ENCODE measurements around the gene LRP3. TPM values are rescaled to one million over a fixed set of nuclear protein-coding genes. Genes with fewer than 3 reads are reported as not detected.
"Not testable (repeated sequence)": the region's sequence is repeated elsewhere in the genome, so short reads cannot be mapped to it uniquely, and the experiment has no call there.

LRP3 gene
- polyA plus RNA-seq, 1 of the 3 experiments (the other 2 are of a cell fraction): 8.2 TPM

DNA sequence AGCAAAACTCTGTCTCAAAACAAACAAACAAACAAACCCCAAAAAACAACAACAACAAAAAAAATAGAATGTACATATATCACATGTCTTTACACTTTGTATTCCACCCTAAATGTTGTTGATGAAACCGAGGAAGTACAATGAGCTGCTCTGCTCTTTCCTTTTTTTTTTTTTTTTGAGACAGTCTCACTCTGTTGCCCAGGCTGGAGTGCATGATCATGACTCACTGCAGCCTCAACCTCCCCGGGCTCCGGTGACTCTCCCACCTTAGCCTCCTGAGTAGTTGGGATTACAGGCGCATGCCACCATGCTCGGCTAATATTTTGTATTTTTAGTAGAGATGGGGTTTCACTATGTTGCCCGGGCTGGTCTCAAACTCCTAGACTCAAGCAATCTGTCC, 30.6 kb upstream of the LRP3 start:
- H3K9me2 ChIP-seq: no peaks in the 10 kb centered on the region
- 0 out of 2 replicates have a peak, but pooled peaks cover 6% of the 10 kb centered on the region for H3K9me3 ChIP-seq
- H3K27ac ChIP-seq (ENCODE audit: low read depth in 2 of 2, low read length in 1 of 2): no peak overlapping the region
- TF ChIP-seq MAX (IDR thresholded peaks at IDR 0.05; ENCODE audit: low read depth): no peak
- no peak for TF ChIP-seq POLR2AphosphoS5 (IDR thresholded peaks at IDR 0.05; ENCODE audit: low read depth, low read length)
- no peak for TF ChIP-seq RXRA (IDR thresholded peaks at IDR 0.05; ENCODE audit: borderline replicate concordance, low read depth)
- TF ChIP-seq, protein P1, sequence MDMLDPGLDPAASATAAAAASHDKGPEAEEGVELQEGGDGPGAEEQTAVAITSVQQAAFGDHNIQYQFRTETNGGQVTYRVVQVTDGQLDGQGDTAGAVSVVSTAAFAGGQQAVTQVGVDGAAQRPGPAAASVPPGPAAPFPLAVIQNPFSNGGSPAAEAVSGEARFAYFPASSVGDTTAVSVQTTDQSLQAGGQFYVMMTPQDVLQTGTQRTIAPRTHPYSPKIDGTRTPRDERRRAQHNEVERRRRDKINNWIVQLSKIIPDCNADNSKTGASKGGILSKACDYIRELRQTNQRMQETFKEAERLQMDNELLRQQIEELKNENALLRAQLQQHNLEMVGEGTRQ (IDR thresholded peaks at IDR 0.05; ENCODE audit: borderline replicate concordance, low read depth, low read length): no peak
- ChIA-PET POLR2A (no interaction called here), CTCF (interaction anchor here (0.8 to 2.4 kb wide), 8 partner anchors 11 to 44 kb away, joined by 3 to 8 read pairs (median 4); no protein-coding TSS in a partner anchor)
- H3K27me3 ChIP-seq (ENCODE audit: insufficient read depth): no peaks in the 10 kb centered on the region
- H3K36me3 ChIP-seq (replicated peaks in 1 of 2; ENCODE audit: control insufficient read depth in 1 of 2, insufficient read depth in 2 of 2, low read length in 1 of 2): no peaks in the 10 kb centered on the region
- DNase-seq: no peak
- H4K20me1 ChIP-seq (ENCODE audit: insufficient read depth): no peaks in the 10 kb centered on the region
- H3K9ac ChIP-seq: no peak overlapping the region
- H3K4me1 ChIP-seq (ENCODE audit: control insufficient read depth in 1 of 2, insufficient read depth in 2 of 2, low read depth in 1 of 2, low read length in 1 of 2): no peaks in the 10 kb centered on the region; a peak in 1 of 4 replicates
- 74% methylated on average over 6 of the region's 6 CpGs for WGBS (ENCODE audit: low lambda C conversion rate)
- H3F3A ChIP-seq (replicated peaks; ENCODE audit: insufficient read depth): no peaks in the 10 kb centered on the region
- H3K4me2 ChIP-seq: no peak overlapping the region
- no peak overlapping the region for H2AFZ ChIP-seq (ENCODE audit: low read depth)
- H3K79me2 ChIP-seq (ENCODE audit: insufficient read depth): no peaks in the 10 kb centered on the region
- H3K4me3 ChIP-seq (ENCODE audit: low read depth in 2 of 2, low read length in 1 of 2): no peak overlapping the region

GRCh38 chr19:33166037-33166436, 28.1 kb upstream of the LRP3 start:
- POLR2A ChIA-PET: interaction anchor here (1.6 kb wide), 1 partner anchor 11 kb away, joined by 6 read pairs; no protein-coding TSS in a partner anchor
- DNase-seq; H3F3A ChIP-seq (replicated peaks; ENCODE audit: insufficient read depth); H3K27me3 ChIP-seq (ENCODE audit: insufficient read depth); H3K4me1 ChIP-seq (ENCODE audit: control insufficient read depth in 1 of 2, insufficient read depth in 2 of 2, low read depth in 1 of 2, low read length in 1 of 2); H3K27ac ChIP-seq (ENCODE audit: low read depth in 2 of 2, low read length in 1 of 2); H2AFZ ChIP-seq (ENCODE audit: low read depth); H4K20me1 ChIP-seq (ENCODE audit: insufficient read depth); H3K9me3 ChIP-seq; H3K4me2 ChIP-seq; H3K9ac ChIP-seq; H3K4me3 ChIP-seq (ENCODE audit: low read depth in 2 of 2, low read length in 1 of 2); H3K9me2 ChIP-seq; H3K36me3 ChIP-seq (replicated peaks in 1 of 2; ENCODE audit: control insufficient read depth in 1 of 2, insufficient read depth in 2 of 2, low read length in 1 of 2); H3K79me2 ChIP-seq (ENCODE audit: insufficient read depth): not testable (repeated sequence)
- WGBS (ENCODE audit: low lambda C conversion rate): 62% methylated on average over 6 of the region's 6 CpGs
- CTCF ChIA-PET: interaction anchor here (0.7 to 1.9 kb wide), 5 partner anchors 9 to 612 kb away, joined by 3 to 4 read pairs (median 3); no protein-coding TSS in a partner anchor

GRCh38 chr19:33167438-33167837, 26.7 kb upstream of the LRP3 start:
- Histone ChIP-seq H3K9me2 (no peaks in the 10 kb centered on the region), H3K36me3 (replicated peaks in 1 of 2; ENCODE audit: control insufficient read depth in 1 of 2, insufficient read depth in 2 of 2, low read length in 1 of 2) (no peaks in the 10 kb centered on the region), H3K27me3 (ENCODE audit: insufficient read depth) (no peaks in the 10 kb centered on the region), H2AFZ (ENCODE audit: low read depth) (no peak overlapping the region), H3K9me3 (0 out of 2 replicates have a peak, but pooled peaks cover 6% of the 10 kb centered on the region), H3F3A (replicated peaks; ENCODE audit: insufficient read depth) (peaks cover 11% of the 10 kb centered on the region), H3K27ac (ENCODE audit: low read depth in 2 of 2, low read length in 1 of 2) (no peak overlapping the region), H3K9ac (no peak overlapping the region), H4K20me1 (ENCODE audit: insufficient read depth) (no peaks in the 10 kb centered on the region), H3K79me2 (ENCODE audit: insufficient read depth) (no peaks in the 10 kb centered on the region), H3K4me1 (ENCODE audit: control insufficient read depth in 1 of 2, insufficient read depth in 2 of 2, low read depth in 1 of 2, low read length in 1 of 2) (no peaks in the 10 kb centered on the region), H3K4me2 (no peak overlapping the region), H3K4me3 (ENCODE audit: low read depth in 2 of 2, low read length in 1 of 2) (no peak overlapping the region)
- 100% methylated on average over 1 of the region's 1 CpG for WGBS (ENCODE audit: low lambda C conversion rate)
- DNase-seq: no peak
- ChIA-PET POLR2A (no interaction called here), CTCF (interaction anchor here (1.0 kb wide), 1 partner anchor 9 kb away, joined by 4 read pairs; no protein-coding TSS in a partner anchor)
- TF ChIP-seq TCF12 (IDR thresholded peaks at IDR 0.05): no peak
- no peak for TF ChIP-seq EP300 (IDR thresholded peaks at IDR 0.05; ENCODE audit: borderline replicate concordance in 1 of 2, low read depth in 1 of 2, low read length in 1 of 2)
- no peak for TF ChIP-seq SIN3A (IDR thresholded peaks at IDR 0.05; ENCODE audit: borderline replicate concordance, low read depth, low read length)
- TF ChIP-seq NFIC (IDR thresholded peaks at IDR 0.05; ENCODE audit: borderline replicate concordance): no peak
- TF ChIP-seq GABPA (IDR thresholded peaks at IDR 0.05; ENCODE audit: low read depth): no peak
- TF ChIP-seq FOSL2 (IDR thresholded peaks at IDR 0.05; ENCODE audit: borderline replicate concordance, low read depth): no peak
- no peak for TF ChIP-seq RXRA (IDR thresholded peaks at IDR 0.05; ENCODE audit: borderline replicate concordance, low read depth)
- no peak for TF ChIP-seq IRF3 (IDR thresholded peaks at IDR 0.05; ENCODE audit: low read depth, low read length)
- no peak for TF ChIP-seq EZH2phosphoT487 (IDR thresholded peaks at IDR 0.05; ENCODE audit: borderline replicate concordance, low read depth)
- TF ChIP-seq POLR2AphosphoS5 (IDR thresholded peaks at IDR 0.05; ENCODE audit: low read depth, low read length): no peak
- no peak for TF ChIP-seq TAF1 (IDR thresholded peaks at IDR 0.05; ENCODE audit: borderline replicate concordance, low read depth, low read length)
- TF ChIP-seq NRF1 (IDR thresholded peaks at IDR 0.05; ENCODE audit: low read depth, low read length): no peak
- no peak for TF ChIP-seq CTCF (IDR thresholded peaks at IDR 0.05)

Measured in SK-N-SH (cell line).